Right hindlimb (tissue), 1 donor: ENCODE measurements around the gene ASB1.
A peak's percentile ranks its signal among the peaks of the same experiment; 100 is the strongest.

Source experiments
- DNase-seq: peaks from one replicate; pipeline ENCODE4 v3.0.0-alpha.2; 2018

ASB1 gene

GRCh38 chr2:238446371-238446770, 19.6 kb downstream of the ASB1 start:
- no peak for DNase-seq

- DNase-seq, result no peak
Observed at GRCh38 chr2:238448031-238448955, 21.6 kb downstream of the ASB1 start.

- DNase-seq, result no peak
Observed at GRCh38 chr2:238449241-238449640, 22.5 kb downstream of the ASB1 start.

GRCh38 chr2:238449909-238450417, 23.2 kb downstream of the ASB1 start:
- DNase-seq, result no peak

GRCh38 chr2:238450440-238450861, 23.7 kb downstream of the ASB1 start:
- no peak for DNase-seq

GRCh38 chr2:238453842-238454241, 27.1 kb downstream of the ASB1 start:
- DNase-seq, result no peak

GRCh38 chr2:238456449-238456848, 29.7 kb downstream of the ASB1 start:
- DNase-seq, result no peak

- no peak for DNase-seq
Observed at GRCh38 chr2:238456970-238457926, 30.5 kb downstream of the ASB1 start.

- no peak for DNase-seq
Observed at GRCh38 chr2:238457927-238458324, 31.2 kb downstream of the ASB1 start.

GRCh38 chr2:238458651-238459050, 31.9 kb downstream of the ASB1 start:
- DNase-seq, result peak; percentile 74

- peak; percentile 90 for DNase-seq
Observed at GRCh38 chr2:238459081-238459629, 32.4 kb downstream of the ASB1 start.

- DNase-seq, result no peak
Observed at GRCh38 chr2:238461051-238461450, 34.3 kb downstream of the ASB1 start.

- no peak for DNase-seq
Observed at GRCh38 chr2:238461491-238461890, 34.8 kb downstream of the ASB1 start.

GRCh38 chr2:238461916-238462315, 35.2 kb downstream of the ASB1 start:
- DNase-seq, result no peak

GRCh38 chr2:238462782-238463396, 36.2 kb downstream of the ASB1 start:
- DNase-seq, result no peak

- DNase-seq, result no peak
Observed at GRCh38 chr2:238464389-238464788, 37.7 kb downstream of the ASB1 start.

- no peak for DNase-seq
Observed at GRCh38 chr2:238465487-238466242, 38.9 kb downstream of the ASB1 start.

- peak; percentile 41 for DNase-seq
Observed at GRCh38 chr2:238466243-238466756, 39.6 kb downstream of the ASB1 start.

- no peak for DNase-seq
Observed at GRCh38 chr2:238467062-238467461, 40.3 kb downstream of the ASB1 start.

- no peak for DNase-seq
Observed at GRCh38 chr2:238467792-238468191, 41.1 kb downstream of the ASB1 start.

- no peak for DNase-seq
Observed at GRCh38 chr2:238469155-238469554, 42.4 kb downstream of the ASB1 start.
